HG03175 (cell line): ENCODE results near the gene HHAT.

Source experiments
- ATAC-seq: cut with Tn5 transposase; IDR thresholded peaks from one replicate; pipeline ENCODE4 v1.9.1; 2021; ENCODE audit warnings: mild to moderate bottlenecking, moderate library complexity; ENCODE audit not compliant: unreplicated experiment

HHAT gene

DNA sequence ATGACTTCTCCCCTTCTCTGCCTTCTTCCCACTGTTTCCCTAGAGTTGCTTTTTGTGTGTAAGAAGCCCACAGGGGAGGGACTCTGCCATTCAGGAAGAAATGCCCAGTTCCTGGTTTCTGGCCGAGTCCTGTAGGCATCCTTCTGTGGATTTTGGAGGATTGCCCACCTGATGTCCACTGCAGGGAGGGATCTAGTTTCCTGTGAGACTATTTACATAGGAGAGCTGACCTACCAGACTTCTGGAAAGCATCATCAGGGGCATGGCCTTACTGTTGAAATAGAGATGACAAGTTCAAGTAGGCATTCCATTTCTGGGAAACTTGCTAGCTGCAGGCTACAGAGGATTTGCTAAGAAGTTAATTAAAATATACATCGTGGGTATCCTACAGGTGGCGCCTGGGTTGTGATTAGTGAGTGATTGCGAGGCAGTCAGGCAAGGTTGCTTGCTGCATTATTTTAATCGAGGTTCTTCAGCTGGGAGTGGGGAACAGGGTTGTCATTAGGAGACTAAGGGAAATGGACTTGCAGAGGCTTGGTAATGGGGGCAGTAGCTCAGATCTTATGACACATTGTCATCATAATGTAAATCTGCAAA lies 148.7 kb downstream of the HHAT start:
- no peak for ATAC-seq

- ATAC-seq, result no peak
Measured at GRCh38 chr1:210478820-210479219, 150.1 kb downstream of the HHAT start.

DNA sequence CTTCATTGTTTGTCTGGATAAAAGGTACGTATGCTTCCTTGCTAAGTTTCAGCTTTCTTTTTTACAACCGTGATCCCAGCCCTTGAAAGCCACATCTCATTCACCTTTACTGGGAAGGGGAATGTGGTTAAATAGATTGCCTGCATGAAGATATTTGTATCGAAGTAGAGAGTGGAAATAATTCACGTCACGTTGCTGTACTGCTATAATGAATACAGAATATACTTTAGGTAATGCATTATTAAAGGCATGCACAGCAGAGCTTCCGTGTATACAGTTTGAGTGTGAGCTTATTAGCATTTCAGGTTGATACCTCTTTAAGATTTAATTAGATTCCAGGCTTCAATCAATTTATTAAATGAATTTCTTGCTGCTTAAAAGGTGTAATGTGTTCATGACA lies 153.8 kb downstream of the HHAT start:
- ATAC-seq, result no peak

- no peak for ATAC-seq
Measured at GRCh38 chr1:210482945-210483617, 154.4 kb downstream of the HHAT start.

- no peak for ATAC-seq
Measured at GRCh38 chr1:210483821-210484220, 155.1 kb downstream of the HHAT start.

DNA sequence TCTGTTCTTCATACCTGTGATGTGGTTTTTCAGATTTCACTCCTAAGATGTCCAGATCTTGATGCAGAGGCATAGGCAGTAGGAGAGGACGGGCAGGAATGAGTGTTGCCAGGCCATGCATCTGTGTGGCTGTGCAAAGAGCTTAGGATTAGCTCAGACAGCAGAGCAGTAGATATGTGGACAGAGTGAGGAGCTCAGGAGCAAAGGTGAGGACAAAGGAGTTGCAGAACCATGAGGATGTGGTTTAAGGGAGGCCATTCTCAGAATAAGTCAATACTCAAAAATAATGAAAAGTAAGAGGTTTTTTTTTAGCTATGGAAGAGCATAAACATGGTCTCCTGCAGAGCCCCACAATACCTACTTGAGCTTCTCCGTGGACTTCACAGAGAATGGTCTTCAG lies 158.3 kb downstream of the HHAT start:
- ATAC-seq, result no peak

GRCh38 chr1:210489491-210489890 lies 160.8 kb downstream of the HHAT start:
- no peak for ATAC-seq

- no peak for ATAC-seq
Measured at GRCh38 chr1:210490781-210491180, 162.1 kb downstream of the HHAT start.

- ATAC-seq, result no peak
Measured at GRCh38 chr1:210496063-210496462, 167.4 kb downstream of the HHAT start.

DNA sequence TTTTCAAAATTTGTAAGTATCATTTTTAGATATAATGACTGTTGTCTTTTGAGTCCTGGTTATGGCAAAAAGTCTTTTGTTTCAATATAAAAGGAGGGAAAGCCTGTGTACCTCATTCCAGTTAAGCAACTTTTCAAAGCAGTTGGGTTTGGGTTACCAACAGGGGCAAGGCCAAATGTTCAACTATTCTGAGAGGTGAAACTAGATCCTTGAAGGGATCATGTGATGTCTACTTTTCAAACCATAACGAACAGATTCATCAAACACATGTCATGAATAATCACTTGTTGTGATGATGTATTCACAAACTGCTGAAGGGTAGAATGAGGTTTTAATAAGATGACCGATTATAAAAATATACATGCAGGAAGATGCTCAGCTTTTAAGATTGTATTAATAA lies 171.3 kb downstream of the HHAT start:
- ATAC-seq, result no peak

- no peak for ATAC-seq
Measured at GRCh38 chr1:210500831-210501230, 172.1 kb downstream of the HHAT start.

GRCh38 chr1:210504286-210504685 lies 175.6 kb downstream of the HHAT start:
- ATAC-seq, result no peak

- ATAC-seq, result no peak
Measured at GRCh38 chr1:210505601-210506496, 177.1 kb downstream of the HHAT start.

GRCh38 chr1:210506689-210507088 lies 178.0 kb downstream of the HHAT start:
- ATAC-seq, result no peak

GRCh38 chr1:210516092-210516656 lies 187.5 kb downstream of the HHAT start:
- no peak for ATAC-seq

- ATAC-seq, result no peak
Measured at GRCh38 chr1:210516697-210517459, 188.2 kb downstream of the HHAT start.

- ATAC-seq, result no peak
Measured at GRCh38 chr1:210523830-210524229, 195.1 kb downstream of the HHAT start.

- ATAC-seq, result no peak
Measured at GRCh38 chr1:210525716-210526454, 197.2 kb downstream of the HHAT start.

- ATAC-seq, result no peak
Measured at GRCh38 chr1:210527091-210527490, 198.4 kb downstream of the HHAT start.
